ENCODE measurements around the gene TAGLN2.

The TAGLN2 gene

GRCh38 chr1:159936273-159936904, 11.1 kb upstream of the TAGLN2 start:
- peak; percentile 62 to 89 (median 70) for DNase-seq (ENCODE audit: low read depth in 4 of 4, low spot score in 1 of 4)

GRCh38 chr1:159935719-159936272, 10.5 kb upstream of the TAGLN2 start:
- no peak for DNase-seq (ENCODE audit: low read depth in 4 of 4, low spot score in 1 of 4)

GRCh38 chr1:159935305-159935704, 10.0 kb upstream of the TAGLN2 start:
- no peak for DNase-seq (ENCODE audit: low read depth in 4 of 4, low spot score in 1 of 4)

DNA sequence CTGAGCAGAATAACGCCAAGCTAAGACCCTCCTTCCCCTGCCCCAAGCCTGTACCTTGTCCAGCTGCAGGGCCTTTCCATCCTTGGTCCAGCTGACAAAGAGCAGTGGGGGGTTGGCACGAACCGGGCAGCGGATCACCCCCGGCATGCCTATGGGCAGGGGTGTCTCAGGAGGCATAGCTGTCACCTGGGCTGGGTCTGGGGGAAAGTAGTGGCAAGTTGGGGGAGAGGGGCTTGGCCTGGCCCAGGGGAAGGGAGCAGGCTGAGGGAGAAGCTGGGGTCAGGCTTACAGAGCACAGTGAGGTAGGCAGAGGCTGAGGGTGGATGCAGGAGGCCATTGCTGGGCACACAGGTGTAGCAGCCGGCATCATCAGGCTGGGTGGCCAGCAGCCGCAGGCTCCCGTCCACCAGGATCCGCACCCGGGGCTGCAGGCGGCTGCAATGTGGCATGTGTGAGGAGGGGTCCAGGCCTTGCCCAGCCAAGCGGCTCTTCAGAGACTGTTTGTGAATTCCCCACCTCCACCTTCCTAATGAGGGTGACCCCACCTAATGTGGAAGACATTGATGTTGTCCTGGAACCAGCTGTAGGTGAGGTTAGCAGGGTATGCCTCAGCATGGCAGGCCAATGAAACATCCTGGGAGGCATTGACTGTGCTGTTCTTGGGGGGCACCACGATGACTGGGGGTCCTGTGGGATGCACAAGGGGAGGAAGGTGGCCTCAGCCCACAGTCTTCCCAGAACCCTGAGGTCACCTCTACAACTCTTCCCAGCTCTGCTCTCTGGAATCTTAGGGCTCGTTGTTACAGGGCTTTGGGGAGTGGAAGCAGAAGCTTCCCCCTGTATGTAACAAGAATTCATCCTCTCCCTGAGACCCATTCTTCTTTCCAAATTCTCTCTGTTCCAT, 9.1 kb upstream of the TAGLN2 start:
- DNase-seq (ENCODE audit: low read depth in 4 of 4, low spot score in 1 of 4): no peak

DNA sequence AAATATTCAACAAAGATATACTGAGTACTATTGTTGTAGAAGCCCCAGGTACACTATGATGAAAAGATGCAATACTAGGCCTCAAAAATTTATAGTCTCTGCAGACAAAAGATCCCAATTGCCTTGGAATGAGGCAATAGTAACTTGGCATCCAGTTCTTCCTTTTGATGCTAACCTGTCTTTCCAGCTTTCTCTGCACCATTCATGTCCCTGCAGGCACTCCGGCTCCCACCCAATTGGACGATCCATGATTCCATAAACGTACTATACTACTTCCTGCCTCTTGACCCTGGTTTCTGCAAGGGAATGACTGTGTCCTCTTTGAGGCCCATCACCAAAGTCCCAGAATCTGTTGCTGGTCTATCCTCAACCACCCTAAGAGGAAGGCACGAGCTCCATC, 8.0 kb upstream of the TAGLN2 start:
- DNase-seq (ENCODE audit: low read depth in 4 of 4, low spot score in 1 of 4): no peak

- DNase-seq (ENCODE audit: low read depth in 4 of 4, low spot score in 1 of 4): no peak
Observed at GRCh38 chr1:159932296-159933285, 7.3 kb upstream of the TAGLN2 start.

- DNase-seq (ENCODE audit: low read depth in 4 of 4, low spot score in 1 of 4): no peak
Observed at GRCh38 chr1:159931795-159932173, 6.5 kb upstream of the TAGLN2 start.

- DNase-seq (ENCODE audit: low read depth in 4 of 4, low spot score in 1 of 4): no peak
Observed at GRCh38 chr1:159931101-159931794, 5.9 kb upstream of the TAGLN2 start.

GRCh38 chr1:159930634-159931033, 5.3 kb upstream of the TAGLN2 start:
- no peak for DNase-seq (ENCODE audit: low read depth in 4 of 4, low spot score in 1 of 4)

GRCh38 chr1:159930216-159930615, 4.9 kb upstream of the TAGLN2 start:
- no peak for DNase-seq (ENCODE audit: low read depth in 4 of 4, low spot score in 1 of 4)

GRCh38 chr1:159929155-159930051, 4.1 kb upstream of the TAGLN2 start:
- no peak for DNase-seq (ENCODE audit: low read depth in 4 of 4, low spot score in 1 of 4)

DNA sequence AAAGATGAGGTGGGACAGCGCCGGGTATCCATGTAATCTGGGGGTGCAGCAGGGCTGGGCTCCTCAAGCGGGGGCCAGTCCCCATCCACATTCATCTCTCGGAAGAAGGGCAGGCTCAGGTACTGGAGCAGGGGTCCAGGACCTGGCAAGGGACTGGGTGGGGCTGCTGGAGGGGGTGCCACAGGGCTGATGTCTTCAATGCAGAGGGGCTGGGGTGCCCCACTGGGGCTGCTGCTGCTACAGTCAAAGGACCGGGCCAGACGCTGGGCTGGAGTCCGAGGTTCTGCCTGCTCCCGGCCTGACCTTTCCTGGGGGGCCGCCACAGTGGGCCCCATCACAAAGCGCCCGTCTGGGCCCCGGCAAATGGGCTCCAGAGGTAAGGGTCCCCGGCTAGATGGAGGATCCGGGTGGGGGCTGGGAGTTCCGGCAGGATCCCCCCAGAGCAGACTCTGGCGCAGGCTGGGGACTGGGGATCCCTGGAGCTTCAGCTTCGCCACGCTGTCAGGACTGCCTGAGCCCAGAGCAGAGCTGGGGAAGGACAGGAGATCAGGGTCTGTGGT, 3.3 kb upstream of the TAGLN2 start:
- DNase-seq (ENCODE audit: low read depth in 4 of 4, low spot score in 1 of 4): no peak

DNA sequence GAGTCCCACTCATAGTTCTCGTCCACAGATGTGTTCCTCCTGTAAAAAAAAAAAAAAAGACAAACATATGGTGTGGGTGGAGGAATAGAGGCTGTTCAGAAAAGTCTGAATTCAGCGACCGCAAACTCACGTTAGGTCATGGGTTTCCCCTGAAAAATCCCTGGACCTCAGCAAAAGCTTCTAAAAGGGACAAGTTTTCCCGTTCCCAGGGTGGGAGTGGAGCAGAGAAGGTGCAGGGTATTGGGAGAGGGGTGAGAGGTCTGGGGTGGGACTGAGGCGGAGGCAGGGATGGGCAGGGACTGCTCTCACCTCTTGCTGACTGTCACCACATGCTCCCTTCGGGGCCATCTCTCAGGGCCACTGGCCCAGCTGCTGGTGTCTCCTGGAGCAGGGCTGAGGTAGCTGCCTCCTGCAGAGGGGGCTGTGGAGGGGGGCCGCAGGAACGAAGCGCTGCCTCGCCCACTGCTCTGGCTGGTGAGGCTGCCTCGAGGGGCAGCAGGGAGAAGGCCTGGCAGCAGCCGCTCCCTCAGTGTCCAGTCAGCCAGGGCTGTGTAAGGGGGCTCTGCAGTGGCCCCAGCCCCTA, 2.6 kb upstream of the TAGLN2 start:
- no peak for DNase-seq (ENCODE audit: low read depth in 4 of 4, low spot score in 1 of 4)

DNA sequence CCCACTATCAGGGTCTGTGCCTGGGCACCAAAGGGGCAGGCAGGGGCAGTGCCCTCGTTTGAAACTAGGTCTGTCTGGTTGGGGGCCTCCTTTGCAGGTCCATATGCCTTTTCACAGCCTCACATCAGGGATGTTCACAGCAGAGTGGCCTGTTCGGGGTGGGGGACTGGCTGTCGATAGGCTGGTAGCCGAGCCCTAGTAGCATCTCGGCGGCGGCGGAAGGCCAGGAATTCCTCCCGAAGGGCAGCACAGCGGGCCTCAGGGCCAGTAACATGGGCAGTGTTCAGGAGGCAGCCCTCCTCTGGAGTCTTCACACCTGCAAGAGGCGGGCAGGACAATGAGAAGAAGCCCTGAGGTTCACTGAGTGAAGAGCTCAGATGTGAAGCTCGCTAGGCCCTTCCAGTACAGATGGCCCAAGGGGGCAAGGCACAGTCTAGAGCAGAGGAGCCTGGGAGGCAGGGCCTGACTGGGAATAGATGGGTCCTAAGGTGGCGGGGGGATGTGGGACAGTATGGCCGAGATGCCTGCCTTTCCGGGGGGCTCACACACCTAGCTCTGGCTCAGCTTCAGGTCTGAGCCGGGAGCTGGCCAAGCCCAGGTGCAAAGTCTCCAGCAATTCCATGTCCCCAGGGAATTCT, 2.0 kb upstream of the TAGLN2 start:
- DNase-seq (ENCODE audit: low read depth in 4 of 4, low spot score in 1 of 4): no peak

DNA sequence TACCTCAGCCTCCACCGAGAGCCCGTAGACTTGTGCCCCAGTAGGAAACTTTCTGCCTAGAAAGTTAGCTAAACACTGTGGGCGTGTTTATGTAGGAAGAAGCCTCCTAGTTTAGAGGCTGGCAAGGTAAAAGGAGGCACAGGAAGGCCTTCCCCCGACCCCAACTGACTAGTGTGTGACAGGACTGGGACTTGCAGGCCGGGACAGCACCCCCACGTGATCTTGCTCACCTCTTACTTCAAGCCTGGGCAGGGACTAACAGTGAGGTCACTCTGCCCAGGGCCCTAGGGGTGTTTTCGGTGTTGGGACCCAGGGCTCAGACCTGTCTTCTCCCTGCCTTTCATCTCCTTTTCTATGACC, 392 bp upstream of the TAGLN2 start:
- DNase-seq (ENCODE audit: low read depth in 4 of 4, low spot score in 1 of 4): peak in 2 of 4 experiments; percentile 21 to 26

DNA sequence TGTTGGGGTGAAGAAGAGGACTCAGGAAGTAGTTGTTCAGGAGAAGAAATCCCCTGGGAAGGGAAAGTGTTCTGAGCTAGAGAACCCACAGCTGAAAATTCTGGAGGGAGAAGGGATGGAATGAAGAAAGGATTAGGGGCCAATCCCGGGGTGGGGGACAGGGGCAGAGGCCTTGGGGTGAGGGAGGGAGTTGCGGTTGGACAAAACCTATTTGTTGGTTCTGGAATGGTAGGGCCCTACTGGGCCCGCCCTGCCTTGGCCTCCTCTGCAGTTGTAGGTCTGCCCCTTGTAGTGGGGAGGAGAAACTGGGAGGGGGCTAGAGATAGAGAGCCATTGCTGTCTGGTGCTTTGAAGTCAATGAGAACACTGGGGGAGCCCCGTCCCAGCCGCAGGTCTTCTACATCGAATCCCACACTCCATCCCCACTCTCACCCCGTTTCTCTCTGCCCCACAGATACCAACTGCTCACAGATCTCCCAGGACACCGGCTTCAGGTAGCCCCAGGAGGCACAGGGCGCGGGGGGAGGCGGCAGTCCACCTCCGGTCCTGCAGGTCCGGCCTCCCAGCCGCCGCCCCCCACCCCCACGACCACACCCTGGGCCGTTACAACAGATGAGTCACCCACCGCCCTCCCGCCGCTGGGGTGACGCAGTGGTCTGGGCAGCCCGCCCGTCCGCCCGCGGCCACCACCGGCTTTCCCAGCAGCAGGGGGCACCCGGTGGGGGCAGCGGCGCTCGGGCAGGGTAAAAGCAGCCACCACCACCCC, 1.1 kb downstream of the TAGLN2 start:
- peak in 3 of 4 experiments; percentile 15 to 45 (median 35) for DNase-seq (ENCODE audit: low read depth in 4 of 4, low spot score in 1 of 4)

- peak; percentile 36 to 58 (median 52) for DNase-seq (ENCODE audit: low read depth in 4 of 4, low spot score in 1 of 4)
Observed at GRCh38 chr1:159923203-159924024, 1.9 kb downstream of the TAGLN2 start.
